Tibial nerve (tissue), 4 donors: ENCODE results near the gene TPT1. TPM values are rescaled to one million over a fixed set of nuclear protein-coding genes. Genes with fewer than 3 reads are reported as not detected.

Experiments used
- DNase-seq, 2 donors: peaks; one replicate each; pipeline ENCODE4 v3.0.0-alpha.2; 2019; ENCODE audit warnings: low spot score in 2 of 2
- H3K27ac ChIP-seq, 4 donors: fragments of 200-600 bp; sonication (generic) in 3 of 4; one replicate each; pipeline ENCODE4 v1.5.1; 2017 to 2019; ENCODE audit warnings: mild to moderate bottlenecking in 1 of 4
- H3K27me3 ChIP-seq, 2 donors: fragments of 200-600 bp; sonication (generic) in 1 of 2; one replicate each; pipeline versions ENCODE4 v1.5.1 to v1.6.0; 2017 to 2019
- H3K36me3 ChIP-seq, 3 donors: fragments of 200-600 bp; sonication (generic); one replicate each; pipeline ENCODE4 v1.5.1; 2018 to 2019
- H3K4me1 ChIP-seq, 4 donors: fragments of 200-600 bp; sonication (generic) in 3 of 4; one replicate each; pipeline ENCODE4 v1.5.1; 2017 to 2019
- H3K4me3 ChIP-seq, 4 donors: fragments of 200-600 bp; sonication (generic) in 3 of 4; one replicate each; pipeline ENCODE4 v1.5.1; 2017 to 2019; ENCODE audit warnings: mild to moderate bottlenecking in 1 of 4, moderate library complexity in 1 of 4
- H3K9me3 ChIP-seq, 4 donors: fragments of 200-600 bp; sonication (generic) in 3 of 4; one replicate each; pipeline ENCODE4 v1.5.1; 2017 to 2019
- EP300 ChIP-seq, 2 donors: sonication (generic); formaldehyde crosslinking; IDR thresholded peaks; one replicate each; pipeline ENCODE4 v1.6.1; 2017; ENCODE audit warnings: antibody characterized with exemption in 2 of 2, mild to moderate bottlenecking in 1 of 2
- POLR2A ChIP-seq, 2 donors: fragments of 450-650 bp; IDR thresholded peaks; one replicate each; pipeline ENCODE4 v1.6.1; 2017; ENCODE audit warnings: antibody characterized with exemption in 2 of 2, mild to moderate bottlenecking in 2 of 2, moderate library complexity in 2 of 2
- WGBS, 2 donors: methylation state at CpG; one replicate each; pipeline ENCODE4 v1.1.5; 2018; 5-methylcytosine and 5-hydroxymethylcytosine counted together
- total RNA-seq, 4 donors: library from RNA; depleted of rRNA; stranded (reverse); fragments of >200 nt; gene quantifications; one replicate each; pipeline ENCODE4 v1.1.0, GENCODE V29; 2016
- TF ChIP-seq, protein P1 (sequence below), 5 experiments: fragments of 200-600 bp in 3 of 5; fragments of 450-650 bp in 2 of 5; sonication (generic) in 3 of 5; IDR thresholded peaks; one replicate each; pipeline ENCODE4 v1.5.1; 2016 to 2019; ENCODE audit warnings: antibody characterized with exemption in 5 of 5, mild to moderate bottlenecking in 3 of 5, moderate library complexity in 2 of 5

The TPT1 gene
- total RNA-seq, 4 donors from 2014 or later = 1,952 to 3,130 (median 2,235) TPM

DNA sequence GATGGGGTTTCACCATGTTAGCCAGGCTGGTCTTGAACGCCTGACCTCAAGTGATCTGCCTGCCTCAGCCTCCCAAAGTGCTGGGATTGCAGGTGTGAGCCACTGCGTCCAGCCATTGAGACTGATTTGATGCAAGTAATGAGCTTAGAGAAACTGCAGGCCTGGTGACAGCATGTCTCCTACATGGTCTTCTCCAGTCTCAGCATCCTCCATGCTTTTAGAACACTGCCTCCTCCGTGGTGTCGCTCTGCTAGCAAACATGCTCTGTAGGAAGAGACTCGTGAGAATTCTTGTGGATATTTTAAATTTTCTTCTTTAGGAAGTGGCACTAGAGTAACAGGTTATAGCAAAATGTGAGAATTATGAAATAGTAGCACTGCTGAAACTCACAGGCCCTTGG lies 37.1 kb downstream of the TPT1 start:
- Histone ChIP-seq H3K9me3 (no peaks in the 10 kb centered on the region), H3K27ac (no peak overlapping the region), H3K4me1 (no peaks in the 10 kb centered on the region), H3K27me3 (peaks cover 0 to 5% of the 10 kb centered on the region in 2 donors), H3K36me3 (no peaks in the 10 kb centered on the region), H3K4me3 (no peak overlapping the region)
- 90% methylated on average over 5 of the region's 5 CpGs for WGBS, 2 donors
- DNase-seq = no peak
- TF ChIP-seq POLR2A (IDR thresholded peaks at IDR 0.05) (no peak), EP300 (IDR thresholded peaks at IDR 0.05) (no peak)
- TF ChIP-seq, protein P1, sequence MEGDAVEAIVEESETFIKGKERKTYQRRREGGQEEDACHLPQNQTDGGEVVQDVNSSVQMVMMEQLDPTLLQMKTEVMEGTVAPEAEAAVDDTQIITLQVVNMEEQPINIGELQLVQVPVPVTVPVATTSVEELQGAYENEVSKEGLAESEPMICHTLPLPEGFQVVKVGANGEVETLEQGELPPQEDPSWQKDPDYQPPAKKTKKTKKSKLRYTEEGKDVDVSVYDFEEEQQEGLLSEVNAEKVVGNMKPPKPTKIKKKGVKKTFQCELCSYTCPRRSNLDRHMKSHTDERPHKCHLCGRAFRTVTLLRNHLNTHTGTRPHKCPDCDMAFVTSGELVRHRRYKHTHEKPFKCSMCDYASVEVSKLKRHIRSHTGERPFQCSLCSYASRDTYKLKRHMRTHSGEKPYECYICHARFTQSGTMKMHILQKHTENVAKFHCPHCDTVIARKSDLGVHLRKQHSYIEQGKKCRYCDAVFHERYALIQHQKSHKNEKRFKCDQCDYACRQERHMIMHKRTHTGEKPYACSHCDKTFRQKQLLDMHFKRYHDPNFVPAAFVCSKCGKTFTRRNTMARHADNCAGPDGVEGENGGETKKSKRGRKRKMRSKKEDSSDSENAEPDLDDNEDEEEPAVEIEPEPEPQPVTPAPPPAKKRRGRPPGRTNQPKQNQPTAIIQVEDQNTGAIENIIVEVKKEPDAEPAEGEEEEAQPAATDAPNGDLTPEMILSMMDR (IDR thresholded peaks at IDR 0.05) = no peak

DNA sequence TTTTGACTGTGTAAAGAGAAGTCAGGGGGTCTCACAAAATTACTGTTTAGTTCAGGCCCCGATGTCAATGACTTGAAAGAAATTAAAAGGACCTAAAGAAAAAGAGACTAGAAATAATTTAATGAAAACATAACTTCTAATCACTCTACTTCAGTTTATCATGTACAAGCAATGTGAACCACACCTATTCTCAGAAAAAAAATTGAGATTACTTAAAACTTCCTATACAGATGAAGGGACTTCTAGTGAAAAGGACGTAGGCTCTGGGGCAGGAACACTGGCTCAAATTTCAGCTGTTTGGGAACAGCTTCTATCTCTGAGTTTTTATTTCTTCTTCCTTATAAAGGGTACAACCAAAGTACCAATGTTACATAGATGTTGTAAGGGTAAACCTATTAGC lies 38.0 kb downstream of the TPT1 start:
- no peak for TF ChIP-seq POLR2A (IDR thresholded peaks at IDR 0.05)
- no peak for TF ChIP-seq EP300 (IDR thresholded peaks at IDR 0.05)
- H3K9me3 ChIP-seq = no peaks in the 10 kb centered on the region

GRCh38 chr13:45302507-45302906 lies 38.5 kb downstream of the TPT1 start:
- TF ChIP-seq, protein P1 (IDR thresholded peaks at IDR 0.05) = no peak
- TF ChIP-seq POLR2A (IDR thresholded peaks at IDR 0.05) (no peak), EP300 (IDR thresholded peaks at IDR 0.05) (no peak)
- Histone ChIP-seq H3K9me3 (no peaks in the 10 kb centered on the region), H3K27ac (no peak overlapping the region), H3K4me3 (no peak overlapping the region), H3K27me3 (peaks cover 0 to 5% of the 10 kb centered on the region in 2 donors), H3K36me3 (no peaks in the 10 kb centered on the region), H3K4me1 (peaks cover 0 to 12% (median 5%) of the 10 kb centered on the region in 4 donors)
- 15 to 21% methylated on average over 3 of the region's 3 CpGs for WGBS, 2 donors
- no peak for DNase-seq

More for the DNA sequence above, 38.0 kb downstream of the TPT1 start:
- Histone ChIP-seq H3K27me3 (peaks cover 0 to 5% of the 10 kb centered on the region in 2 donors), H3K27ac (no peak overlapping the region), H3K4me3 (no peak overlapping the region), H3K4me1 (peaks cover 0 to 7% (median 2%) of the 10 kb centered on the region in 4 donors), H3K36me3 (no peaks in the 10 kb centered on the region)
- DNase-seq = no peak
- 82 to 84% methylated on average over 2 of the region's 2 CpGs for WGBS, 2 donors

DNA sequence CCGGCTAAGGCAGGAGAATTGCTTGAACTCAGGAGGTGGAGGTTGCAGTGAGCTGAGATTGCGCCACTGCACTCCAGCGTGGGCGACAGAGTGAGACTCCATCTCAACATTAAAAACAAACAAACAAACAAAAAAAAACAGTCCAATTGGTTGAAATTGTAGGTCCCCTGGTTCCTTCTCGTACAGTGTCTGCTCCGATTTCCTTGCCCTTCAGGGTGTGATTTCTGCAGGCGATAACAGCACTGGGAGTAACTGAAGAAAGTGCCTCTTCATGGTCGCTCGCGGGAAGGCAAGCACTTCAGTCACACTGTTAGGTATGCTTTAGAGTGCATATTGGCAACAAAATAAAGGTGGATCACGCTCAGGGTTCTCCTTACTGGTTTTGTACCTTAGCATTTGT lies 39.7 kb downstream of the TPT1 start:
- WGBS, 2 donors = 67 to 83% methylated on average over 11 of the region's 11 CpGs
- Histone ChIP-seq H3K9me3 (no peaks in the 10 kb centered on the region), H3K27ac (no peak overlapping the region), H3K4me3 (no peak overlapping the region), H3K4me1 (peaks cover 0 to 17% (median 5%) of the 10 kb centered on the region in 4 donors), H3K27me3 (peaks cover 0 to 5% of the 10 kb centered on the region in 2 donors), H3K36me3 (no peaks in the 10 kb centered on the region)
- TF ChIP-seq, protein P1 (IDR thresholded peaks at IDR 0.05) = no peak
- TF ChIP-seq POLR2A (IDR thresholded peaks at IDR 0.05) (no peak), EP300 (IDR thresholded peaks at IDR 0.05) (no peak)
- no peak for DNase-seq

DNA sequence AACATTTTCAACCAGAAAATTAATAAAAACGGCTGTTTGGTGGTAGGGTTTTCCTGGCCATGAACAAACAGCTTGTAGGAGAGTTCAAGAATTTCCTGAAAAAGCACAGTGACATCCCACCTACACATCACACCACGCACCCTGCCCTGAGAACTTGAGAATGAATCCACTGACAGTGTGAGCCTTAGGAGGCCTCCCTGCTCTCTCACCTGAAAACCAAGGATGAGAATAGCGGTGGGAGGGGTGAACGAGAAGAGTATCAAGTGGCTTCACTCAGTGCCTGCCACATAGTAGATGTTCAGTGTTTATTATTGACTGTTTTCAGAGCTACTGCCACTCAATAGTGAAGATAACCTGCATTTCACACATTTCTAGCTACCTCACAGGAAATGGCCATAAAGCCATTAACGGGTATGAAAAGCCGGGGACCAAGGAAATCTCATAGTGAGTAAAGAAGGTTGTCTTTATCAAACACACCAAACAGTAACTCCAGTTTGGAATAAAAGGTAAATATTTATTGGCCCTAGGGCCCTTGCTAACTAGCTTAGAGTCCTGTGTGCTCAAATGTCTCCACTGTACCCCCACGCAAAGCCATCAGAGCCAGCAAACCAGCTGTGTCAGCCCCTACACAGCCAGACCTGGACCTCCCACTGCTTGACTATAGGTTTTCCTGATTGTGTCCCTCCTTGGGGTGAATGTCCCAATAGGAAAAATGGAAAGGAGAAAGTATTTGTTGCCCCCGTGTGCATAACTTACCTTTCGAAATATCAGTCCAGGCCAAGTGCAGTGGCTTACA lies 40.6 kb downstream of the TPT1 start:
- peaks cover 0 to 5% of the 10 kb centered on the region in 2 donors for H3K27me3 ChIP-seq
- H3K36me3 ChIP-seq = no peaks in the 10 kb centered on the region
- WGBS, 2 donors = 64 to 67% methylated on average over 9 of the region's 9 CpGs
- no peak for DNase-seq
- no peak for TF ChIP-seq EP300 (IDR thresholded peaks at IDR 0.05)
- TF ChIP-seq, protein P1 (IDR thresholded peaks at IDR 0.05) = no peak
- H3K9me3 ChIP-seq = no peaks in the 10 kb centered on the region
- H3K4me1 ChIP-seq = peaks cover 0 to 20% (median 5%) of the 10 kb centered on the region in 4 donors
- no peak overlapping the region for H3K4me3 ChIP-seq
- H3K27ac ChIP-seq = no peak overlapping the region
